Dendritic cell treated with granulocyte-macrophage colony-stimulating factor and Interleukin-4, amounts not matched to agents 40 ng/mL and 50 ng/mL, for 4 days (primary cell): Measurements from ENCODE around the gene LONP2.

Source experiments
- H3K27ac Mint-ChIP-seq: one replicate; pipeline ENCODE4 v1.8.0; 2022; ENCODE audit warnings: mild to moderate bottlenecking, mixed read lengths
- H3K27me3 Mint-ChIP-seq: one replicate; pipeline ENCODE4 v1.8.0; 2022; ENCODE audit warnings: mild to moderate bottlenecking, mixed read lengths
- H3K36me3 Mint-ChIP-seq: one replicate; pipeline ENCODE4 v1.8.0; 2022; ENCODE audit warnings: low read depth, mixed read lengths
- H3K4me1 Mint-ChIP-seq: one replicate; pipeline ENCODE4 v1.8.0; 2022; ENCODE audit warnings: low read depth, mixed read lengths
- H3K4me3 Mint-ChIP-seq: one replicate; pipeline ENCODE4 v1.8.0; 2022; ENCODE audit warnings: mild to moderate bottlenecking, moderate library complexity, mixed read lengths
- H3K9me3 Mint-ChIP-seq: one replicate; pipeline ENCODE4 v1.8.0; 2022; ENCODE audit warnings: mixed read lengths
- intact Hi-C: fragments of 100-400 bp; cut with micrococcal nuclease; formaldehyde crosslinking; loops from one replicate; pipeline ENCODE4 v1.15.0; 2022

Gene LONP2

GRCh38 chr16:48244080-48244862 lies at the start of gene LONP2:
Gene LONP2 (plus strand): TSS chr16:48244300. CDS start chr16:48244389, 89 bp downstream.
- Mint-ChIP-seq H3K4me1 (peaks cover 26% of the 10 kb centered on the region), H3K27me3 (no peaks in the 10 kb centered on the region), H3K9me3 (no peaks in the 10 kb centered on the region), H3K36me3 (peaks cover 14% of the 10 kb centered on the region), H3K27ac (peak within 1 kb of the TSS; percentile 93), H3K4me3 (peak within 1 kb of the TSS; percentile 99)
- intact Hi-C loops: loop anchor here (2.0 to 10.0 kb wide), 2 partner anchors 91 to 379 kb away; no protein-coding TSS in a partner anchor

DNA sequence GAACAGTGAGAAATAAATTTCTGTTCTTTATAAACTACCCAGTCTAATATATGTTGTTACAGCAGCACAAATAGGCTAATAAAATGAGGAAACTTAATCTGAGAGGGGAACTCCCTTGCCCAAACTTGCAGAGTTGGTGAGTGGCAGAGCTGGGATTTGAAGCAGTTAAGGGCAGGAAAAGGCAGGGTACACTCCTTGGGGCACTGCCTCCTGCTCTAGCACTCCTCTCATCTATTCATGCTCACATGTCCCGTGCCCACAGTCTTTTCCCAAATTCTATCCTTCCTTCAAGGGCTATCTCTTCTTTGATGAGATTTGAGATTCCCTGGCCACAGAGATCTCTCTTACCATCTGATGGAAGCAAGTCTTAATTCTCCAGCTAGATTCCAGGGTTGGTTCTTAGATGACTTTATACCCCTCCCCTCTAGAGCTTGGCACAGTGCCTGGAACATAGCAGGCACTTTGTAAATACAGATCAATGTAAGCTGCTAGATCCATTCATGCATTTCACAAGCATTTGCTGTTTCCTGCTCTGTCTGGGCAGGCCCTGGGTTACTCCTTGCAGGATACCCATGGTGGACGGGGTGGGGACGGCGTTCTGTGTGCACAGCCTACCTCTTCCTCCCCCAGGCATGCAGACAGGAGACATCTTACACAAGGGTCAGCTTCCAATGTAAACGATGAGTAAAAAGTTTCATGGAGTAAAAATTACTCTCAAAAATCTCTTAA lies 49.1 kb upstream of the LONP2 start:
- H3K27me3 Mint-ChIP-seq: peaks cover 8% of the 10 kb centered on the region
- H3K9me3 Mint-ChIP-seq: no peaks in the 10 kb centered on the region
- no peak overlapping the region for H3K27ac Mint-ChIP-seq
- peaks cover 16% of the 10 kb centered on the region for H3K4me1 Mint-ChIP-seq
- no peaks in the 10 kb centered on the region for H3K36me3 Mint-ChIP-seq
- intact Hi-C loops: no loop called here
- no peak overlapping the region for H3K4me3 Mint-ChIP-seq

- no peak overlapping the region for H3K4me3 Mint-ChIP-seq
- H3K27me3 Mint-ChIP-seq: peaks cover 10% of the 10 kb centered on the region
- peaks cover 23% of the 10 kb centered on the region for H3K4me1 Mint-ChIP-seq
- H3K36me3 Mint-ChIP-seq: no peaks in the 10 kb centered on the region
- H3K27ac Mint-ChIP-seq: no peak overlapping the region
- intact Hi-C loops: no loop called here
- no peaks in the 10 kb centered on the region for H3K9me3 Mint-ChIP-seq
Observed at GRCh38 chr16:48197294-48197693, 46.8 kb upstream of the LONP2 start.

- peaks cover 21% of the 10 kb centered on the region for H3K4me1 Mint-ChIP-seq
- peak overlapping the region; percentile 78 for H3K27ac Mint-ChIP-seq
- H3K9me3 Mint-ChIP-seq: no peaks in the 10 kb centered on the region
- H3K4me3 Mint-ChIP-seq: no peak overlapping the region
- peaks cover 10% of the 10 kb centered on the region for H3K27me3 Mint-ChIP-seq
- H3K36me3 Mint-ChIP-seq: no peaks in the 10 kb centered on the region
- intact Hi-C loops: no loop called here
Observed at GRCh38 chr16:48201515-48202201, 42.4 kb upstream of the LONP2 start.

- H3K9me3 Mint-ChIP-seq: no peaks in the 10 kb centered on the region
- H3K36me3 Mint-ChIP-seq: no peaks in the 10 kb centered on the region
- peaks cover 17% of the 10 kb centered on the region for H3K27me3 Mint-ChIP-seq
- peaks cover 16% of the 10 kb centered on the region for H3K4me1 Mint-ChIP-seq
- no peak overlapping the region for H3K4me3 Mint-ChIP-seq
- intact Hi-C loops: no loop called here
- no peak overlapping the region for H3K27ac Mint-ChIP-seq
Observed at GRCh38 chr16:48203974-48204824, 39.9 kb upstream of the LONP2 start.

DNA sequence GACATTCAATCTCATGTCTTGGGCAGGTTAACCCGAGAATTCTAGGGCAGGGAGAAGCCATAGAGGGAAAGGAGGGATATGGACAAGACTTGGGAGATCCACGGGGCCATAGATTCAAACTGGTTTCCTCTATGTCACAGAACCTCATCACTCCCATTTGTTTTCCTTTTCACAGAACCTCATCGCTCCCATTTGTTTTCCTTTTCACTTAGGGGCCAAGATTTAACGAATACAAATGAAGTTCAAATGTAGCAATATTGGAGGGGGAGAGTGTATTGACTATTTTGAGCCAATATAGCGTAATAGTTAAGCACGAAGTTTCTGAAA lies 39.3 kb upstream of the LONP2 start:
- Mint-ChIP-seq H3K4me1 (peaks cover 16% of the 10 kb centered on the region), H3K36me3 (no peaks in the 10 kb centered on the region), H3K4me3 (no peak overlapping the region), H3K9me3 (no peaks in the 10 kb centered on the region), H3K27me3 (peaks cover 17% of the 10 kb centered on the region), H3K27ac (no peak overlapping the region)
- intact Hi-C loops: no loop called here

DNA sequence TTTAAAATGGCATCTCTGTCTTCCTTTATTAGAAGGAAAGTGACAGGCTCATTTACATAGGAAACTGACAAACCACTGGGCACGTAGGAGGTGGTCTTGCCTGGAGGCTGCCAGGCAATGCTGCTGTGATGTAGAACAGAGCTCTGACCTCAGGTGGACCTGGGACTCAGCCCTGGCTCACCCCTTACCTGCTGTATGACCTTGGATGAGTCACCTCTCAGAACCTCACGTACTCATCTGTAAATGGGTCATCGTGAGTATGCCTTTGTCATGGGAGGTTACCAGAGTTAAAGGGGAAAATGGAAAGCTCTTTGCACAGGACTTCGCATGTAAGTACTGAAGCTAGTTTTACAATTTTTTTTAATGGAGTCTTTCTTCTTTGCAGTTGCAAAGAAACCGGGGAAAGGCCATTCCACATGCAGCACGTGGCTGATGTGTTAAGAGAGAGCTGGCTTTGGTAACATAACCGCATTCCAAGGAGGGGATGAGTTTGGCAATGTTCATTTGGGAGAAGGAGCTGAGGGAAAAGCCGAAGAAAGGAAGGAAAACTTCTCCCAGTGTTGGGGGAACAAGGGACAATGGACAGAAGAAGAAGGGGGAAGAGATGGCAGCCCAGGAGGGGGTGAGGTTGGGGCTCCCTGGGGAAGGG lies 37.4 kb upstream of the LONP2 start:
- no peaks in the 10 kb centered on the region for H3K36me3 Mint-ChIP-seq
- intact Hi-C loops: no loop called here
- no peak overlapping the region for H3K4me3 Mint-ChIP-seq
- peaks cover 13% of the 10 kb centered on the region for H3K4me1 Mint-ChIP-seq
- H3K9me3 Mint-ChIP-seq: no peaks in the 10 kb centered on the region
- H3K27ac Mint-ChIP-seq: no peak overlapping the region
- peaks cover 14% of the 10 kb centered on the region for H3K27me3 Mint-ChIP-seq

GRCh38 chr16:48210747-48211146 lies 33.4 kb upstream of the LONP2 start:
- Mint-ChIP-seq H3K27me3 (peaks cover 13% of the 10 kb centered on the region), H3K9me3 (no peaks in the 10 kb centered on the region), H3K4me3 (no peak overlapping the region), H3K4me1 (no peaks in the 10 kb centered on the region), H3K36me3 (no peaks in the 10 kb centered on the region), H3K27ac (no peak overlapping the region)
- intact Hi-C loops: no loop called here

DNA sequence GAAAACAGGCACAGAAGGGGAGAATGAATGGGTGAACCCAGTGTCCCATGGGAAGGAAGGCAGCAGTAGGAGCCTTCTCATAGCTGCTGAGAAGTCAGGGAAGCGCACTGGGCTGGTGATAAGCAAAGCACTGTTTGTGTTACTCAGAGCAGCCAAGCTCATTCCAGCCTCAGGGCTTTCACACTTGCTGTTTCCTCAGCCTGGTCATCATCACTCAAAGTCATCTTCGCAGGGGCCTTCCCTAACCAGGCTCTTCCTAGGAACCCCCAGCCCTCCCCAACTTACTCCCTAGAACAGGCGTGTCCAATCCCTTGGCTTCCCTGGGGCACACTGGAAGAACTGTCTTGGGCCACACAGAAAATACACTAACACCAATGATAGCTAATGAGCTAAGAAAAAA lies 32.1 kb upstream of the LONP2 start:
- Mint-ChIP-seq H3K27ac (no peak overlapping the region), H3K4me3 (no peak overlapping the region), H3K36me3 (no peaks in the 10 kb centered on the region), H3K27me3 (peaks cover 9% of the 10 kb centered on the region), H3K4me1 (no peaks in the 10 kb centered on the region), H3K9me3 (no peaks in the 10 kb centered on the region)
- intact Hi-C loops: no loop called here

DNA sequence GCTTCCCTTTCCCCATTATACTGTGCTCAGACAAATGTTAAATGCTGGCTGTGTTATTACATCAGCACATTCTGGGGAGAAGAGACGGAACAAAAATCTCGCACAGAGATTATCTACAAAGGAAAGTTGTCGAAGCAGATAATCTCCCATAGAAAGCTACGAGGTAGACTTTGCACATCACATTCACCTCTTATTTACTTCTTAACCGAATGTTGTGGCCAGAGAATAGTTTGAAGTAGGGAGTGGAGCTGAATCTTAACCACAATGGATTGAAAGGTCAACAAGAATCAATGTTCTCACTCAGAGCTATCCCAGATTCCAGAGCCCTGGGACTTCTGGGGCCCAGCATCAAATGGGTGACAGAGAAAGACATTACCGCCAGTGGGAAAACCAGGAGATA lies 28.4 kb upstream of the LONP2 start:
- H3K4me3 Mint-ChIP-seq: no peak overlapping the region
- H3K27ac Mint-ChIP-seq: no peak overlapping the region
- H3K4me1 Mint-ChIP-seq: no peaks in the 10 kb centered on the region
- H3K9me3 Mint-ChIP-seq: no peaks in the 10 kb centered on the region
- H3K27me3 Mint-ChIP-seq: no peaks in the 10 kb centered on the region
- no peaks in the 10 kb centered on the region for H3K36me3 Mint-ChIP-seq
- intact Hi-C loops: no loop called here

DNA sequence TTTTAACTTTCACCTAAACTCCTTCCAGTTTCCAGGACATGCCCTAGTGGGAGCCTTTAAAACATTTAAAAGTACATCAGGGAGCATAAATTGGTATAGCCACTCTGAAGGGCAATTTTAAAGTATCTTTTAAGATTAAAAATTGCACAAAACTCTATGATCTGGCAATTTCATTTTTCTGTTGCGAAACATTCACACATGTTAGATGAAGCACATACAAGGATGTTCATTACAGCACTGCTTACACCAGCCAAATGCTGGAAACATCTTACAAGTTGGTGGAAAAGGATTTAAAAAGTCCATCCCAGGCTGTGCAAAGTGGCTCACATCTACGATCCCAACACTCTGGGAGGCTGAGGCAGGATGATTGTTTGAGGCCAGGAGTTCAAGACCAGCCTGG lies 26.4 kb upstream of the LONP2 start:
- H3K27ac Mint-ChIP-seq: no peak overlapping the region
- H3K27me3 Mint-ChIP-seq: no peaks in the 10 kb centered on the region
- intact Hi-C loops: no loop called here
- H3K4me1 Mint-ChIP-seq: no peaks in the 10 kb centered on the region
- H3K4me3 Mint-ChIP-seq: no peak overlapping the region
- H3K9me3 Mint-ChIP-seq: no peaks in the 10 kb centered on the region
- H3K36me3 Mint-ChIP-seq: no peaks in the 10 kb centered on the region

DNA sequence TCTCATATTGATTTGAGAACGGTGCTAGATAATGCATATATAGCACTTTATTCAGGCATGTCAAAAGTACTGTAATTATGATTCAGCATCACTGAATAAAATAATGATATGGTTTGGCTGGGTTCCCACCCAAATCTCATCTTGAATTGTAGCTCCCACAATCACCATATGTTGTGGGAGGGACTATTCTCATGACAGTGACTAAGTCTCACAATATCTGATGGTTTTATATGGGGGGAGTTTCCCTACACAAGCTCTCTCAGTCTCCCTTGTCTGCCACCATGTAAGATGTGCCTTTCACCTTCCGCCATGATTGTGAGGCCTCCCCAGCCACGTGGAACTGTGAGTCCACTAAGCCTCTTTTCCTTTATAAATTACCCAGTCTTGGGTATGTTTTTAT lies 25.6 kb upstream of the LONP2 start:
- Mint-ChIP-seq H3K27me3 (no peaks in the 10 kb centered on the region), H3K4me1 (no peaks in the 10 kb centered on the region), H3K4me3 (no peak overlapping the region), H3K9me3 (no peaks in the 10 kb centered on the region), H3K36me3 (no peaks in the 10 kb centered on the region), H3K27ac (no peak overlapping the region)
- intact Hi-C loops: no loop called here

- intact Hi-C loops: no loop called here
- Mint-ChIP-seq H3K4me1 (no peaks in the 10 kb centered on the region), H3K27ac (no peak overlapping the region), H3K36me3 (no peaks in the 10 kb centered on the region), H3K4me3 (no peak overlapping the region), H3K9me3 (no peaks in the 10 kb centered on the region), H3K27me3 (peaks cover 3% of the 10 kb centered on the region)
Observed at GRCh38 chr16:48220891-48221290, 23.2 kb upstream of the LONP2 start.
